GM19397 (cell line): Measurements from ENCODE around the gene CYP2W1.
"Not testable (repeated sequence)": the region's sequence is repeated elsewhere in the genome, so short reads cannot be mapped to it uniquely, and the experiment has no call there.

ENCODE experiments used
- ATAC-seq: cut with Tn5 transposase; IDR thresholded peaks from one replicate; pipeline ENCODE4 v1.9.1; 2021; ENCODE audit warnings: mild to moderate bottlenecking, moderate library complexity; ENCODE audit not compliant: unreplicated experiment

The CYP2W1 gene

DNA sequence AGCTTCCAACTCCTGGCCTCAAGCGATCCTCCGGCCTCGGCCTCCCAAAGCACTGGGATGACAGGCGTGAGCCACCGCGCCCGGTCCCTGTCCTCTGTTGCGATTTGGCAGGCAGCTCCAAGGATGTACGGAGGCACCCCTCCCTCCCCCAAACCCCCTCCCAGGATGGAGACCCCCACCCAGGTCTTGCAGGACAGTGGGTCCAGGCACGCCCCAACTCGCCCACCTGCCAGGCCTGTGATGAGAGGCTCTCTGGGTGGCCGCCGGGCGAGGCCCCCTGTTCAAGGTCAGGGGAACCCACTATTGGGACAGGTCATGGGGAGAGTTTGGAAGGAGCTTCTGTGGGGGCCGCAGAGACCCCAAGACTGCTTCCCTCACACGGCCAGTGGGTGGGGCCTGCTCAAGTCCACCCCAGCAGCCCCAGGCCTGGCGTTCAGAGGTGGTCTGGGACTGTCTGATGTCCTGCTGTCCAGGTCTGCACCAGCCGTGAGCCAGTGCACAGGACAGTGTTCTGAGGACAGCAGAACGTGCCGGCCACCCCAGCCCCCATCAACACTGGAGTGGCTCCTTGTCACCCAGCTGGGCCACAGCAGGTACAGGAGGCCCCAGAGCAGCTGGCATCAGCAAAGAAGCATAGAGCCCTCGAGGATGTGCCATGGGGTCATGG, 31.0 kb upstream of the CYP2W1 start:
- no peak for ATAC-seq

DNA sequence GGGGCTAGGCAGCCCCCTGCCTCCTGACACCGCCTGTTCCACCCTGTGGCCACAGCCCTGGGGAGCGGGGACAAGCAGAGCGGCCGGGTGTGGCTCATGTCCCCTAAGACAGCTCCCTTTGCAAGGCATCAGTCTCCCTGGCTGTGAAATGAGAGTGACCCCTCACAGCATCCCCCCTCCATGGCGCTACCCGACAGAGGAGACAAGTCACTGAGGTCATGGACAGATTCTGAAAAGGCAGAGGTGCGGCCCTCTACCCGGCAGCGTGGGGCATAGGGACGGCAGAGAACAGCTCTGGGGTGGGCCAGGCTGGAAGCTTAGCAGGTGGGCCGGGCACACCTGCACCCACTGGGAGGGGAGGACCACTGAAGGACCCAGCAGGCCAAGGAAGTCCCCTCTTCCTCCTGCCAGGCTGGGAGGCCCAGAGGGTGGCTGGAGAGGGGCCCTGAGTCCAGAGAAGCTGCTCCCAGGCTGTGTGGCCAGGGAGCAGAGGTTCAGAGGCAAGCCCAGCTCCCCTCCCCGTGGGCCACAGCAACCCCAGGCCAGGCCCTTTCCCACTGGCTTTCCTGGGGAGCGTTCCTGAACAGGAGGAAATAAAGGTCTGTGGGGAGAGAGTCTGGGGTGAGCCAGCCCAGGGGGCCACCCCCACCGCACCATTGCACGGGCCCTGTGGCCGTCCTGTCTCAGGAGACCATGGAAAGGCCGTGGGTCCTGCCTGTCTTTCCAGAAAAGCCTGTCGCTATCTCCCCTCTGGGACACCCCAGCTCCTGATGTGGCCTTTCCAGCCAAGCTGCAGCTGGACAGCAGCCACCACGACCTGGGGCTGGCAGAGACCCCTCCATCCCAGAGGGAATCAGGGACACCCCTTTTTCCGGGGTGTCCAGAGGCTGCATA, 30.2 kb upstream of the CYP2W1 start:
- ATAC-seq, result no peak

DNA sequence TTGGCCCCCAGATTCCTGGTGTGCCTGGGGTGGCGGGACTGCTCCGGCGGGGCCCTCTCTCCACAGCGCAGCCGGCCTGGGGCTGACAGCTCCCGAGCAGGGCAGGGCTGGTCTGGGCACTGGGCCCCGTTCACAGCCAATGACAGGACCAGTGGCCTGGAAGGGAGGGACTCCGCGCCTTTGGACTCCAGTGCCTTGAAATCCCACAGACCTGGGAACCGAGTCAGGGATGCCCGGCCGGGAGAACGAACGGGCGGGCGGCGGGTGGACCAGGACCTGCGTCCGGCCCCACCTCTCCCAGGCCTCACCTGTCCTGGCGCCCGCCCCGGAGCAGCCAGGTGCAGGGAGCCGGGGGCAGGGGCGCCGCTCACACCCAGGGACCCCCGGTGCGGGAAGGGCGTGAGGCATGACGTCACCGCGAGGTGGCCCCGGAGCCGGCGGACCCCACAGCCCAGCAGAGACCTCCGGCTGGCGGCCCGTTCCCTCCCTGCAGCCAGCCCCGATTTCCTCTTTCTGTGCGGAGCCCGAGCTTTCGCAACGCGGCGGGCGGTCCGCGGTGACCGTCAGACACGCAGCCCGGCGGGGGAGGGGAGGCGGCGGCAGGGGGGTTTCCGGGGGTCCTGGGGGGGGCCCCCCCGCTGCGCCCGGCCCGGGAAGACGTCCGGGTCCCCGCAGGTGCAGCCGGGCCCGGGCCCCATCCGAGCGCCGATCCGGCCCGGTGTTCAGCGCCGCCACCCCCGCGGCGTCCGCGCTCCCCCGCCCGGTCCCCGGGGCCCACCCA, 29.2 kb upstream of the CYP2W1 start:
- peak; percentile 26 for ATAC-seq

DNA sequence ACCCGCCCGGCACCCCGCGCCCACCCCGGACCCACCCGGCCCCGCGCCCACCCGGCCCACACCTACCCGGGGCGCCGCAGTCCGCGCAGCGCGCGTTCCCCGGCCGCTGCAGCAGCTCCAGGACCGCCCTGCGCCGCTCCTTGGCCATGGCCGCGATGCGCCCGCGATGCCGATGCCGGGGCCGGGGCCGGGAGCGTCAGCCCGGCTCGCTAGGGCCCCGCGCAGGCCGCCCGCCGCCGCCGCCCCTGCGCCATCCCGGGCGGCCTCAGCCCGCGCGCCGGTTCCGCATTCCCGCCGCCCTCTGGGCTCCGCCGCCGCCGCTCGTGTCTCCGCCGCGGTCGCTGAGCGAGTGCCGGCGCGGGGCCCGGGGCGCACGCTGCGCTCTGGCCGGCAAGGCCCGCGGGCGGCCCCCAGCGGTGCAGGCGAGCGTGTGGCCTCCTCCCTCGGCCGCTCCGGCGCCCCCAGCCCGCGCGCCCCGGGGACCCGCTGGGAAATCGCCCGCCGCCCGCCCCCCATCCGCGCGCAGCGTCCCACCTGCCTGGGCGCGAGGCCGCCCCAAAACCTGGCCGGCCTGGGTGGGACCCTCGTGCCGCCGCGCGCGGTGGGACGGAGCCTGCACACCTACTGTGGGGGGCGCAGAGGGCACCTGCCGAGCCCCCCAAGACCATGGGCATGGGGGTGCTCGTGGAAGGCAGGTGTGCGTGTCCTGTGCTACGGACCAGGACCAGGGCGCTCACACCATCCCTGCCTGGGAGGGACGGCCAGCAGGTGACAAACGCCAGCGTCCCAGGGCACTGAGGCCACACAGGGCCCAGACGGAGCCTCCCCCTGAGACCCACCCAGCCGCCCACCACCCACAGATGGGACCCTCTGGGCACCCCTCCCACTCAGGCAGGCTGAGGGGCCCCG, 28.4 kb upstream of the CYP2W1 start, which contains the start of gene ADAP1:
Gene ADAP1, minus strand, starts transcription at position 351 of the 909 bp plus-strand sequence. Its CDS starts 203 bp downstream, at position 148.
- ATAC-seq, result peak; percentile 57

DNA sequence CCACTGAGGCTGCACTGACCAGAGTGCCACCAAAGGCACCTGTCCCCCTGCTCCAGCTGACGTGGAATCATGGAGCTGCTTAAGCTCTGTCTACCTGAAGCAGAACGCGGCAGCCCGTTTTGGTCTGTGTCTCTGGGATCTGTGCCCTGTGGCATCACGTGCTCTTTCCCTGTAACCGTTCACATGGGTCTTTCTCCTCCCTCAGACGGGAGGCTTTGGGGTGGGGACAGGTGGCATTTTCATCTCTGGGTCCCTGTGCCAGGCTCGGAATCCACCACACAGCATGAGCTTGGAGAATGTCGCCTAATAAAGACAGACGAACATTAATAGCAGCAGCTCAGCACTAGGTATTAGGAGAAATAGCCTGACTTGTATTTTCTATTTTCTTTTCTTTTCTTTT, 26.9 kb upstream of the CYP2W1 start:
- no peak for ATAC-seq

DNA sequence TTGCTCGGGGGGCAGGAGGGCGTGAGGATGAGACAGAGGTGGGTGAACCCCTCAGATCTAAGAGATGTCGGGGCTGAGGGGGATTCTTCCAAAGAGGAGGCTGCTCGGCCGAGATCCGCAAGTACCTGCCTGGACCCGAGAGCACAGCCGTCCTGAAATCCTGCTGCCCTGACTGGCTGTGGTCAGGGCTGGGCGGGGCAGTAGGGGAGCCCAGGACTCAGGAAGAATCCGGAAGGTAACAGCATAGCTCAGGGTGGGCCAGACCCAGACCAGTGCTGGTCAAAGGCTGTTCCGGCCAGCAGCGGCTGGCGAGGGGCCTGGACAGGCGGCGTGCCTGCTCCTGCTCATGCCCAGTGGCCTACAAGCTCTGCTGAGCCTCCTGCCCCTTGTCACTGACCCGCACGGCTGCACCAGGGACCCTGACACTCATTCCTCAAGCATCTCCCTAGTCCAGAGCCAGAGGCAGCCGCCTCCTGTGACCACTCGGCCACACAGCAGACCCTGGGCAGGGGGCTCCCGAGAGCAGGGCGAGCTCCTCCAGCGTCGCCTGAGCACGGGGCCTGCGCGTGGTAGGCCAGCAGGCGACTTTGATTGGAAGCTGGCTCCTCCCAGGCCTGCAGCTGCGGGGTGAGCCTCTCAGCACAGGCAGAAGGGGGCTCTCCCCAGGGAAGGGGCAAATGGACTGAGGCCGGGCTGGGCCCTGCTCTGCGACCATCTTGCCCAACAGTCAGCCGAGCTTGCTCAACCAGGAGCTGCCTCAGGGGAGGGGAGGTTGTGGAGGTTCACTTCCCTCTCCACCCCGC, 25.4 kb upstream of the CYP2W1 start:
- no peak for ATAC-seq

DNA sequence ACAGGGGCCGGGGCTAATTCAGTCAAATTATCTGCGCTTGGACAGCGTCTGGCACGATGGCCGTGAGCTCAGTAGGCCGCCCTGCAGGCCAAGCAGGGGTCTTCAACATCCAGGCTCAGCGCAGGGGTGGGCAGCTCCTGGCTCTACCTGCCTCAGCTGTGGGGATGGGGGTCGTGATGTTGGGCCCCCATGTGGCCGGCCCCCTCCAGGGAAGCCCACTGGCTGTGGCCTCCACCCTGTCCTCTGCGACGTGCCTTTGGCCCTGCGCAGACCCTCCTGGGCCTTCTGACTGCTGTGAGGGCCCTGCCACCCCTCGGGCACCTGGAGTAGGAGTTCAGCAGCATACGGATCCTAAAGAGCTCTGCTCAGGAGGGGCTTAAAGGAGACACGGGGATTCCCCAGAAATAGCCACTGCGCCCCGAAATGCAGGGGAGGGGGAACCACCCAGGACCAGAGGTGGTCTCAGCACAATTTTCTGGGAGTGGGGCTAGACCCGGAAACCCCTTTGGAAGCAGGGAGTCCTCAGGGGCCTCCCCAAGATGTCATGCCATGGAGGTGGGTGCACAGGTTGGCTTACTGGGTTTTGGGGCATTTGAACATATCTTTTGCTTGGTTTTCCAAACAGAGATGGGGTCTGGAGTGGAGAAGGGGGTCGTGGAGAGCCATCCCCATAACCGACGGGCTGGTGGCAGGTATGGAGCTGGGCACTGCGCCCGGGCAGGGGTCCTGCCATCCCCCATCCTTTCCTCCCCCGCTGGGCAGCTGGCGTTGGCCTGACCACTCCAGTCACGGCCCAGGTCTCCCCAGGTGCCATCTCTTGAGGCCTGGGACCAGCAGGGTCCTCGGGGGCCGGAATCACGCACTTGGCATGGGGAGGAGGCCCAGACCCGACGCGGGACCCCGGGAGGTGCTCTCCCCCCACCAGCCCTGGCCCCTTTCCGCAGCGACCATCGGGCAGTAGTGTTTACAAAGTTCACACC, 24.5 kb upstream of the CYP2W1 start:
- ATAC-seq, result no peak

DNA sequence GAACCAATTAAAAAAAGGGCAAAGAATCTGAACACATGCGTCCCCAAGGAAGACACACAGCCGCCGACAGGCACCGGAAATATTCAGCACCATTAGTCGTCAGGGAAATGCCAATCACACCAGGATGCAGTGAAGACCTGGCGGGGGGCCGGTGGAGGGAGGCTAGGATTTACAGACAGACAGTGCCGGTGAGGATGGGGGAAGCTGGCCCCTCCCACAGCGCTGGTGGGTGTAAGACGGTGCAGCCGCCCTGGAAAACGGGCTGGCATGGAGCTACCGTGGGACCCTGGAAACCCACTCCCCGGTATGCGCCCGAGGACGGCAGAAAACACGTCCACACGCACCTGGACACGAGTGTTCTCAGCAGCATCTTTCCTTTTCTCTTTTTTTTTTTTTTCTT, 23.7 kb upstream of the CYP2W1 start:
- ATAC-seq, result no peak

DNA sequence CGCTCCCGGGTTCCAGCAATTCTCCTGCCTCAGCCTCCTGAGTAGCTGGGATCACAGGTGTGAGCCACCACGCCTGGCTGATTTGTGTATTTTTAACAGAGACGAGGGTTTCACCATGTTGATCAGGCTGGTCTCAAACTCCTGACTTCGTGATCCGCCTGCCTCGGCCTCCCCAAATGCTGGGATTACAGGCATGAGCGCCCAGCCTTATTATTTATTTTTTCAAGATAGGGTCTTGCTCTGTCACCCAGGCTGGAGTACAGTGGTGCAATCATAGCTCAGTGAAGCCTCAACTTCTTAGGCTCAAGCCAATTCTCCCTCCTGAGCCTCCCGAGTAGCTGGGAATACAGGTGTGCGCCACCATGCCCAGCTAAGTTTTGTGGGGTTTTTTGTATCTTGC, 23.2 kb upstream of the CYP2W1 start:
- not testable (repeated sequence) for ATAC-seq

DNA sequence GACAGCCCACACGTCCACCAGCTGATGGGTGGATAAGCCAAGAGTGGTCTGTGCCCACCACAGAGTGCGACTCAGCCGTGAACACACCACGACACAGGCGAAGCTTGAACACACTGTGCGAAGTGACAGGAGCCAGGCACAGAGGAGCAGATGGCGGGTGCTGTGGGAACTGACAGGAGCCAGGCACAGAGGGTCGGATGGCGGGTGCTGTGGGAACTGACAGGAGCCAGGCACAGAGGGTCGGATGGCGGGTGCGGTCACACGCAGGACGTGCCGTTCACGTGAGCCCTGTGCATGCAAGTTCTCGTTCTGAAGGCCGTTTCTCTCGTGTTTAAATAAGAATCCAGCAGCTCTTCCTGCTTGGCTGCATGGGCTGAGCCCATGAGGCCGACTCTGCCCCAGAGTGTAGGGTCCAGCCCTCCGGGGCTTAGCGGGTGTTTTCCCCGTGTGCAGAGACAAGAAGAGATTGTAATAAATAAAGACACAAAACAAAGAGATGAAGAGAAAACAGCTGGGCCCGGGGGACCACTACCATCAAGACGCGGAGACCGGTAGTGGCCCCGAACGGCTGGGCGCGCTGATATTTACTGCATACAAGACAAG, 22.6 kb upstream of the CYP2W1 start:
- no peak for ATAC-seq

DNA sequence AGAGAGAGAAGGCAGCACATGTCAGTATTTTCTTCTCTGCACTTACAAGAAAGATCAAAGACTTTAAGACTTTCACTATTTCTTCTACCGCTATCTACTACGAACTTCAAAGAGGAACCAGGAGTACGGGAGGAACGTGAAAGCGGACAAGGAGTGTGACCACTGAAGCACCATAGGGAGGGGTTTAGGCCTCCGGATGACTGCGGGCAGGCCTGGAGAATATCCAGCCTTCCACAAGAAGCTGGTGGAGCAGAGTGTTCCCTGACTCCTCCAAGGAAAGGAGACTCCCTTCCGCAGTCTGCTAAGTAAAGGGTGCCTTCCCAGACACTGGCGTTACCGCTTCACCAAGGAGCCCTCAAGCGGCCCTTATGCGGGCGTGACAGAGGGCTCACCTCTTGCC, 22.0 kb upstream of the CYP2W1 start:
- not testable (repeated sequence) for ATAC-seq

DNA sequence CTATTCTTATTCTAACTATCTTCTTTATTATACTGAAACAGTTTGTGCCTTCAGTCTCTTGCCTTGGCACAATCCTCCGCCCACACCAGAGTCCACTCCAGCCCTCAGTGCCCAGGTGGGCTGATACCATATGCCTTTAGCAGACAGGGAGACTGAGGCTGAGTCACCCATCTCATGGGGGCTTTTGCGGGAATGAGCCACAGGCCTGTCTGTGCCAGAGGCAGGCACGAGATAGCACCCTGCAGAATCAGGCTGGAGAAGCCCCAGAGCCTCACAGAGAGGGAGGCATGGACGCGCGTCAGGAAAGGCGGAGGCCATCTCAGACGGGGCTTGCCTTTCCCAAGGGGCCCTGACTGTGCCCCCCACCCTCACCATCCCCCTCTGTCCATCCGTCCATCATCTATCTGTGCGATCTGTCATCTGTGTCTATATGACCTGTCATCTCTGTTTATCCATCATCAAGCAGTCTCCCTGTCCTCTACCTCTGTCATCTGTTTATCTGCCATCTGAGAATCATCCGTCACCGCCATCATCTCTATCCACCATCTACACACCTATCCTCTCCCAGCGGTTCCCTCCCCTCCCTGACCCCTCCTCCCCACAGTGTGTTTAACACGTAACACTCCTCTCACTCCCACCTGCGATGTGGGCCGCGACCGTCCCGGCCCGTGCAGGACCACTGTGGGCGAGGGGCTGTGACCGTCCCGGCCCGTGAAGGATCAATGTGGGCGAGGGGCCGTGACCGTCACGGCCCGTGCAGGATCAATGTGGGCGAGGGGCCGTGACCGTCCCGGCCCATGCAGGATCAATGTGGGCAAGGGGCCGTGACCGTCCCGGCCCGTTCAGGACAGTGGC, 21.2 kb upstream of the CYP2W1 start:
- no peak for ATAC-seq

DNA sequence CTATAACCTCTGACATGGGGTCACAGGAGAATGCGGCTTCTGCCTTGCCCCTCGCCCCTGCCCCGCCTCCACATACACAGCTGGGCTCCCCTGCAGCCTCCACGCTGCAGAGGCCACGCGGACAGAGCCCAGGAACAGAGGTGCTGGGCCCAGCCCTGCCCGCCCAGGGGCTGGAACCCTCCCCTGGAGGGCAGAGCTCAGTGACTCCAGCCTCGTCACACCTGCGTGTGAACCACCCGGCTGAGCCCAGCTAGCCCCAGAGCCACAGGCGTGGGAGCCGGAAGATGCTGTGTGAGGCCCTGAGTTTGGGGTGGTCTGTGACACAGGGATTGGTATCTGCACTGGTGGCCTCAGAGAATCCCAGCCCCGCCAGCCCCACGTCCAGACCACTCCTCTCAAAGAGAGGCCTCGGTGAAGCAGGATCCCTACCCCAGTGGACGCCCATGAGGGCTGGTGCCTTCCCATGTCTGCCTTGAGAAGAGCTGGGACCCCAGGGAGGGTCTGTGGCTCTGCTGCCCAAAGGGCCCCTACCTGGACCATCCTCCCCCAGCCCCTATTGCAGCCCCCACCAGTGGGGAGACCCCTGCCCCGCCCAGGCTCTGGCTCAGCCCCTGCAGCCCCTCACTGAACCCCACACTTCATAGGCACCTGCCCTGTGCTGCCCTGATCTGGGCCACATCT, 20.4 kb upstream of the CYP2W1 start:
- ATAC-seq, result no peak

DNA sequence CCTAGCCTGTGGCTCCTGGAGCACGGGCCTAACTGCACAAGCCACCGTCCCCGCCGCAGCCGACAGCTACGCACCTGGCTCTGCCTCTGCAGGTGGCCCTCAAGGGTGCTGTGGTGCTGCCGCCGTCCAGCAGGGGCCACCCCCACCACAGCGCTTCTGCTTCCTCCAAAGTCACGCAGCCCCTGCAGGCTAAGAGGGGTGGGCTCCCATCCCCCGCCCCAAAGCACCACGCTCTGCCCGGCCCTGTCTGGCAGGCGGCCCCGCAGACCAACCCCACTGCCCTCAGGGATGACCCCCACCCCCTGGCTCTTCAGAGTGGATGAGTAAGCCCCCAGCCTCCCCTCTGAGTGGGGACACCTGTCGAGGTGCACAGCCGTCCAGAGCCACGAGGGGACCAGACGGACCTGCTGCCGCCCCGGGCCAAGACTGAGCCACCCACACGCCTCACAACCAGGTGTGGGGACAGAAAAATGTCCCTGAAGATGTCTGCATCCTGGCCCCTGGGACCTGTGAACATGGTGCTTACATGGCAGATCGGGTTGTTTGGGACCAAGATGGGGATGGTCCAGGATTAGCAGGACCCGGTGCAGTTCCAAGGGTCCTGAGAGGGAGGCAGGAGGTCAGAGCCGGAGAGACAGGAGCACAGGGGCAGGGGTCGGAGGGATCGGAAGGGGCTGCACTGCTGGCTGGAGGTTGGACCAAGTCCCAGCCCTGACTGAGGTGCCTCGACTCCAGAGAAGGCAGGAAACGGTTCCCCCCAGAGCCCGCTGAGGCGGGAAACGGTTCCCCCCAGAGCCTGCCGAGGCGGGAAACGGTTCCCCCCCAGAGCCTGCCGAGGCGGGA, 19.5 kb upstream of the CYP2W1 start:
- ATAC-seq, result no peak

DNA sequence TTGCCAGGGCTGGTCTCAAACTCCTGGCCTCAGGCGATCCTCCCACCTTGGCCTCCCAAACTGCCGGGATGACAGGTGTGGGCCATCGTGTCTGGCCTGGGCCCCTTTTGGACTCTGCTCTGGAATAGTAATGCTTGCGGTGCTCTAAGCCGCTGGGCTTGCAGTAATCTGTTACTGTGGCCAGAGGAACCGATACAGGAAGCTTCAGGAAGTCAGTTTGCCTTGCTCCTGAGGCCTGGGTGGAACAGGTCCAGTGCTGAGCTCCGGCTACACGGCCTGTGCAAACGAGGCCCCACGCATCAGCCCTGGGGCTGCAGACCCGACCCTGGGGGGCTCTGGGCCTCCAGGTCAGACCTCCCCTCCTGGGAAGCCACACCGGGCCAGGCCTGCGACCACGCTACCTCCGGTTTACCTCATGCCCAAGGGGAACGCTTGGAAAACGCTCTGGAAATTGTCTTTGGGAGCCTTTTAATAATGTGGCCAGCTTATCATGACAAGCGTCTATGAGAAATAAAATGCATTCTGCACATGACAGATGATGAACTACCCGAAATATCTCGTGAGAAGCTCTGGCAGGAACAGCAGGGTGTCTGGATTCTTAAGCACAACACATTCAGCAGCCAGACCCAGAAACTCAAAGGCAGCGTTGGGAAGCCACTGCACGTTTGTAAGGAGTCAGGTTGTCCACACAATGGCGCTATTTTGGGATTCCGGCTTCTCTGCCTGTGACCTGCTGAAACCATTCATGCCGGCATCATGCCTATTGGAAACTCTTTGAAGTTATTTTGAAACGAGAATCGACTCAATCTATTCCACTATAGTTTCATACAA, 18.4 kb upstream of the CYP2W1 start:
- no peak for ATAC-seq
